Measurements from ENCODE around the gene EGLN1. TPM values are rescaled to one million over a fixed set of nuclear protein-coding genes. Genes with fewer than 3 reads are reported as not detected.

EGLN1 gene
- total RNA-seq, 1 experiment from 2014 or later, result 27.1 TPM

GRCh38 chr1:231369282-231369681 lies 52.8 kb downstream of the EGLN1 start:
- intact Hi-C loops (cut with micrococcal nuclease), result no loop called here
- BruUV-seq (replicated peaks), result no TSS peak
- ChIA-PET CTCF (no interaction called here), RAD21 (ENCODE audit: low non-redundant PET in 1 of 2, low total read pairs in 2 of 2, uncharacterized antibody in 2 of 2, unreplicated experiment in 2 of 2) (no interaction called here), POLR2A (no interaction called here)
- TF ChIP-seq TCF7L2 (IDR thresholded peaks at IDR 0.05; ENCODE audit: borderline replicate concordance, extremely low read depth, insufficient read depth, insufficient read length) (no peak), EZH2 (IDR thresholded peaks at IDR 0.05) (no peak), RAD21 (IDR thresholded peaks at IDR 0.05; ENCODE audit: low read depth) (no peak), ZNF274 (IDR thresholded peaks at IDR 0.05; ENCODE audit: low read depth, low read length) (no peak), ELF1 (IDR thresholded peaks at IDR 0.05; ENCODE audit: borderline replicate concordance, low read depth) (no peak), EZH2phosphoT487 (IDR thresholded peaks at IDR 0.05; ENCODE audit: borderline replicate concordance) (no peak), CBX3 (IDR thresholded peaks at IDR 0.05; ENCODE audit: low read depth) (no peak), YY1 (IDR thresholded peaks at IDR 0.05; ENCODE audit: extremely low read depth, insufficient replicate concordance, low read depth, low read length) (no peak), ZFX (IDR thresholded peaks at IDR 0.05) (no peak), POLR2AphosphoS5 (IDR thresholded peaks at IDR 0.05; ENCODE audit: low read depth, low read length) (no peak), FOSL1 (IDR thresholded peaks at IDR 0.05; ENCODE audit: low read depth) (no peak), POLR2A (IDR thresholded peaks at IDR 0.05; ENCODE audit: borderline replicate concordance, extremely low read depth, insufficient read depth, insufficient read length) (no peak), SRF (IDR thresholded peaks at IDR 0.05; ENCODE audit: low read depth) (no peak)
- TF ChIP-seq, protein P1, sequence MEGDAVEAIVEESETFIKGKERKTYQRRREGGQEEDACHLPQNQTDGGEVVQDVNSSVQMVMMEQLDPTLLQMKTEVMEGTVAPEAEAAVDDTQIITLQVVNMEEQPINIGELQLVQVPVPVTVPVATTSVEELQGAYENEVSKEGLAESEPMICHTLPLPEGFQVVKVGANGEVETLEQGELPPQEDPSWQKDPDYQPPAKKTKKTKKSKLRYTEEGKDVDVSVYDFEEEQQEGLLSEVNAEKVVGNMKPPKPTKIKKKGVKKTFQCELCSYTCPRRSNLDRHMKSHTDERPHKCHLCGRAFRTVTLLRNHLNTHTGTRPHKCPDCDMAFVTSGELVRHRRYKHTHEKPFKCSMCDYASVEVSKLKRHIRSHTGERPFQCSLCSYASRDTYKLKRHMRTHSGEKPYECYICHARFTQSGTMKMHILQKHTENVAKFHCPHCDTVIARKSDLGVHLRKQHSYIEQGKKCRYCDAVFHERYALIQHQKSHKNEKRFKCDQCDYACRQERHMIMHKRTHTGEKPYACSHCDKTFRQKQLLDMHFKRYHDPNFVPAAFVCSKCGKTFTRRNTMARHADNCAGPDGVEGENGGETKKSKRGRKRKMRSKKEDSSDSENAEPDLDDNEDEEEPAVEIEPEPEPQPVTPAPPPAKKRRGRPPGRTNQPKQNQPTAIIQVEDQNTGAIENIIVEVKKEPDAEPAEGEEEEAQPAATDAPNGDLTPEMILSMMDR (IDR thresholded peaks at IDR 0.05 in 2 of 3, conservative IDR thresholded peaks at IDR 0.05 in 1 of 3; ENCODE audit: borderline replicate concordance in 1 of 3, insufficient read depth in 1 of 3, low read depth in 2 of 3, low read length in 2 of 3), result no peak
- TF ChIP-seq, protein P2, sequence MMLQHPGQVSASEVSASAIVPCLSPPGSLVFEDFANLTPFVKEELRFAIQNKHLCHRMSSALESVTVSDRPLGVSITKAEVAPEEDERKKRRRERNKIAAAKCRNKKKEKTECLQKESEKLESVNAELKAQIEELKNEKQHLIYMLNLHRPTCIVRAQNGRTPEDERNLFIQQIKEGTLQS (IDR thresholded peaks at IDR 0.05), result no peak
- TF ChIP-seq, protein P3, sequence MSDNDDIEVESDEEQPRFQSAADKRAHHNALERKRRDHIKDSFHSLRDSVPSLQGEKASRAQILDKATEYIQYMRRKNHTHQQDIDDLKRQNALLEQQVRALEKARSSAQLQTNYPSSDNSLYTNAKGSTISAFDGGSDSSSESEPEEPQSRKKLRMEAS (IDR thresholded peaks at IDR 0.05), result no peak
- TF ChIP-seq, protein P4, sequence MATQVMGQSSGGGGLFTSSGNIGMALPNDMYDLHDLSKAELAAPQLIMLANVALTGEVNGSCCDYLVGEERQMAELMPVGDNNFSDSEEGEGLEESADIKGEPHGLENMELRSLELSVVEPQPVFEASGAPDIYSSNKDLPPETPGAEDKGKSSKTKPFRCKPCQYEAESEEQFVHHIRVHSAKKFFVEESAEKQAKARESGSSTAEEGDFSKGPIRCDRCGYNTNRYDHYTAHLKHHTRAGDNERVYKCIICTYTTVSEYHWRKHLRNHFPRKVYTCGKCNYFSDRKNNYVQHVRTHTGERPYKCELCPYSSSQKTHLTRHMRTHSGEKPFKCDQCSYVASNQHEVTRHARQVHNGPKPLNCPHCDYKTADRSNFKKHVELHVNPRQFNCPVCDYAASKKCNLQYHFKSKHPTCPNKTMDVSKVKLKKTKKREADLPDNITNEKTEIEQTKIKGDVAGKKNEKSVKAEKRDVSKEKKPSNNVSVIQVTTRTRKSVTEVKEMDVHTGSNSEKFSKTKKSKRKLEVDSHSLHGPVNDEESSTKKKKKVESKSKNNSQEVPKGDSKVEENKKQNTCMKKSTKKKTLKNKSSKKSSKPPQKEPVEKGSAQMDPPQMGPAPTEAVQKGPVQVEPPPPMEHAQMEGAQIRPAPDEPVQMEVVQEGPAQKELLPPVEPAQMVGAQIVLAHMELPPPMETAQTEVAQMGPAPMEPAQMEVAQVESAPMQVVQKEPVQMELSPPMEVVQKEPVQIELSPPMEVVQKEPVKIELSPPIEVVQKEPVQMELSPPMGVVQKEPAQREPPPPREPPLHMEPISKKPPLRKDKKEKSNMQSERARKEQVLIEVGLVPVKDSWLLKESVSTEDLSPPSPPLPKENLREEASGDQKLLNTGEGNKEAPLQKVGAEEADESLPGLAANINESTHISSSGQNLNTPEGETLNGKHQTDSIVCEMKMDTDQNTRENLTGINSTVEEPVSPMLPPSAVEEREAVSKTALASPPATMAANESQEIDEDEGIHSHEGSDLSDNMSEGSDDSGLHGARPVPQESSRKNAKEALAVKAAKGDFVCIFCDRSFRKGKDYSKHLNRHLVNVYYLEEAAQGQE (IDR thresholded peaks at IDR 0.05; ENCODE audit: low read depth), result no peak
- TF ChIP-seq, protein P5, sequence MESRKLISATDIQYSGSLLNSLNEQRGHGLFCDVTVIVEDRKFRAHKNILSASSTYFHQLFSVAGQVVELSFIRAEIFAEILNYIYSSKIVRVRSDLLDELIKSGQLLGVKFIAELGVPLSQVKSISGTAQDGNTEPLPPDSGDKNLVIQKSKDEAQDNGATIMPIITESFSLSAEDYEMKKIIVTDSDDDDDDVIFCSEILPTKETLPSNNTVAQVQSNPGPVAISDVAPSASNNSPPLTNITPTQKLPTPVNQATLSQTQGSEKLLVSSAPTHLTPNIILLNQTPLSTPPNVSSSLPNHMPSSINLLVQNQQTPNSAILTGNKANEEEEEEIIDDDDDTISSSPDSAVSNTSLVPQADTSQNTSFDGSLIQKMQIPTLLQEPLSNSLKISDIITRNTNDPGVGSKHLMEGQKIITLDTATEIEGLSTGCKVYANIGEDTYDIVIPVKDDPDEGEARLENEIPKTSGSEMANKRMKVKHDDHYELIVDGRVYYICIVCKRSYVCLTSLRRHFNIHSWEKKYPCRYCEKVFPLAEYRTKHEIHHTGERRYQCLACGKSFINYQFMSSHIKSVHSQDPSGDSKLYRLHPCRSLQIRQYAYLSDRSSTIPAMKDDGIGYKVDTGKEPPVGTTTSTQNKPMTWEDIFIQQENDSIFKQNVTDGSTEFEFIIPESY (IDR thresholded peaks at IDR 0.05; ENCODE audit: extremely low read depth, insufficient replicate concordance, low read length), result no peak
- no peaks in the 10 kb centered on the region for H3K9me2 ChIP-seq (ENCODE audit: insufficient read depth)
- H3K9ac ChIP-seq (ENCODE audit: low read length), result no peak overlapping the region
- no peak overlapping the region for H3K4me2 ChIP-seq (ENCODE audit: low read length)
- H3K4me1 ChIP-seq (ENCODE audit: control insufficient read depth in 1 of 2, insufficient read depth in 2 of 2, low read length in 2 of 2), result no peaks in the 10 kb centered on the region
- H2AFZ ChIP-seq (ENCODE audit: low read depth, low read length, poor library complexity, severe bottlenecking), result no peak overlapping the region
- peaks cover 52% of the 10 kb centered on the region for H3K79me2 ChIP-seq (ENCODE audit: insufficient read depth, low read length)
- ATAC-seq (no peak), DNase-seq (ENCODE audit: low read depth, low spot score) (no peak)
- peaks cover 3% of the 10 kb centered on the region; the same call in 1 of the 2 replicates for H4K20me1 ChIP-seq (ENCODE audit: insufficient read depth)
- no peaks in the 10 kb centered on the region for H3K9me3 ChIP-seq (ENCODE audit: control insufficient read depth in 1 of 2, insufficient read depth in 1 of 2, low read depth in 1 of 2, low read length in 2 of 2)
- no peak overlapping the region for H3K27ac ChIP-seq (ENCODE audit: low read depth, low read length)
- no peak overlapping the region for H3K4me3 ChIP-seq (replicated peaks in 1 of 2; ENCODE audit: low read depth in 1 of 2, low read length in 2 of 2)
- H3K27me3 ChIP-seq (ENCODE audit: insufficient read depth, low read length), result no peaks in the 10 kb centered on the region
- H3K36me3 ChIP-seq (ENCODE audit: control insufficient read depth in 1 of 2, insufficient read depth in 2 of 2, low read length in 2 of 2), result peaks cover 8 to 13% of the 10 kb centered on the region in 2 experiments; a peak in 1 of 4 replicates

Measured in HCT116 (cell line).